HG03025 (cell line): Measurements from ENCODE around the gene ARHGAP4.

Experiments
- ATAC-seq: cut with Tn5 transposase; IDR thresholded peaks from one replicate; pipeline ENCODE4 v1.9.1; 2021; ENCODE audit warnings: mild to moderate bottlenecking, moderate library complexity; ENCODE audit not compliant: unreplicated experiment, low FRiP score

Gene ARHGAP4

GRCh38 chrX:153871451-153871850 lies 54.6 kb downstream of the ARHGAP4 start:
- ATAC-seq: no peak

- ATAC-seq: no peak
These were observed 55.2 kb downstream of the ARHGAP4 start for GRCh38 chrX:153870791-153871360.

GRCh38 chrX:153870288-153870690 lies 55.8 kb downstream of the ARHGAP4 start:
- no peak for ATAC-seq

GRCh38 chrX:153869473-153870287 lies 56.4 kb downstream of the ARHGAP4 start:
- ATAC-seq: no peak

- ATAC-seq: no peak
These were observed 57.2 kb downstream of the ARHGAP4 start for GRCh38 chrX:153868576-153869472.

- no peak for ATAC-seq
These were observed 58.4 kb downstream of the ARHGAP4 start for GRCh38 chrX:153867671-153868070.

GRCh38 chrX:153867139-153867538 lies 58.9 kb downstream of the ARHGAP4 start:
- ATAC-seq: no peak

GRCh38 chrX:153866302-153867019 lies 59.6 kb downstream of the ARHGAP4 start:
- ATAC-seq: no peak

- no peak for ATAC-seq
These were observed 60.4 kb downstream of the ARHGAP4 start for GRCh38 chrX:153865685-153866084.

- ATAC-seq: no peak
These were observed 60.8 kb downstream of the ARHGAP4 start for GRCh38 chrX:153865321-153865580.

- ATAC-seq: no peak
These were observed 61.3 kb downstream of the ARHGAP4 start for GRCh38 chrX:153864561-153865320.

- ATAC-seq: no peak
These were observed 62.0 kb downstream of the ARHGAP4 start for GRCh38 chrX:153864101-153864500.

- ATAC-seq: no peak
These were observed 62.6 kb downstream of the ARHGAP4 start for GRCh38 chrX:153863251-153863991.

- no peak for ATAC-seq
These were observed 63.5 kb downstream of the ARHGAP4 start for GRCh38 chrX:153862369-153863250.

- ATAC-seq: no peak
These were observed 64.2 kb downstream of the ARHGAP4 start for GRCh38 chrX:153861733-153862310.

- no peak for ATAC-seq
These were observed 64.9 kb downstream of the ARHGAP4 start for GRCh38 chrX:153861151-153861550.
